B cell (primary cell): ENCODE measurements around the gene GPLD1. TPM values are rescaled to one million over a fixed set of nuclear protein-coding genes. Genes with fewer than 3 reads are reported as not detected.

Experiments
- ATAC-seq: fragments of 200-7000 bp; cut with Tn5 transposase; one replicate; pipeline ENCODE4 v1.10.0; 2021; ENCODE audit warnings: low read depth, mild to moderate bottlenecking, moderate number of reproducible peaks, moderate library complexity
- CTCF ChIA-PET: fragments of 350-600 bp; sonication (Branson Sonifier 250); formaldehyde crosslinking; loops from one replicate; lab custom pipeline; 2021; ENCODE audit warnings: antibody characterized with exemption, inconsistent platforms; lab: Charles Lee
- POLR2A ChIA-PET: fragments of 350-600 bp; sonication (Branson Sonifier 250); formaldehyde crosslinking; loops from one replicate; lab custom pipeline; 2021; ENCODE audit warnings: antibody characterized with exemption; lab: Charles Lee
- DNase-seq: peaks from one replicate; pipeline ENCODE4 v3.0.0; 2013
- H2AFZ ChIP-seq: 2 replicates; pipeline ENCODE4 v1.6.1; 2012; ENCODE audit warnings: mild to moderate bottlenecking, low read depth, low read length; ENCODE audit not compliant: insufficient read depth, poor library complexity, severe bottlenecking
- H3K27ac ChIP-seq, 2 donors: 1 replicate in 1 of 2; 2 replicates in 1 of 2; pipeline ENCODE4 v1.5.1; 2012 to 2013; ENCODE audit warnings: low read length in 2 of 2, mild to moderate bottlenecking in 2 of 2, moderate library complexity in 1 of 2
- H3K27me3 ChIP-seq, 4 experiments: fragments of 200-600 bp in 1 of 4; sonication (generic) in 1 of 4; replicated peaks in 1 of 4; 1 replicate in 2 of 4; 2 replicates in 2 of 4; pipeline versions ENCODE4 v1.6.1 to v1.7.0; 2013 to 2016; ENCODE audit warnings: low read length in 3 of 4, mild to moderate bottlenecking in 2 of 4, mixed read lengths in 1 of 4, moderate library complexity in 1 of 4; ENCODE audit not compliant: insufficient read depth in 4 of 4, control insufficient read depth in 3 of 4; ENCODE audit errors: control extremely low read depth in 1 of 4
- H3K36me3 ChIP-seq, 2 experiments: replicated peaks in 1 of 2; 1 replicate in 1 of 2; 2 replicates in 1 of 2; pipeline versions ENCODE4 v1.6.1 to v1.7.1; 2013; ENCODE audit warnings: low read length in 1 of 2; ENCODE audit not compliant: insufficient read depth in 2 of 2, control insufficient read depth in 1 of 2; ENCODE audit errors: control extremely low read depth in 1 of 2, extremely low read depth in 1 of 2
- H3K4me1 ChIP-seq, 2 donors: fragments of 200-600 bp in 1 of 2; sonication (generic) in 1 of 2; 1 replicate in 1 of 2; 2 replicates in 1 of 2; pipeline versions ENCODE4 v1.5.1 to v1.6.1; 2013 to 2017; ENCODE audit warnings: low read length in 2 of 2; ENCODE audit not compliant: control insufficient read depth in 2 of 2, insufficient read depth in 2 of 2
- H3K4me2 ChIP-seq: replicated peaks from 2 replicates; pipeline ENCODE3; 2012; ENCODE audit warnings: mild to moderate bottlenecking, low read depth, low read length; ENCODE audit not compliant: poor library complexity, severe bottlenecking
- H3K4me3 ChIP-seq, 5 experiments: fragments of 200-600 bp in 1 of 5; sonication (generic) in 1 of 5; 1 replicate in 3 of 5; 2 replicates in 2 of 5; pipeline versions ENCODE4 v1.5.1 to v1.7.0; 2011 to 2016; ENCODE audit warnings: low read length in 4 of 5, mild to moderate bottlenecking in 4 of 5, low read depth in 2 of 5, control low read depth in 1 of 5, moderate library complexity in 1 of 5; ENCODE audit not compliant: insufficient read depth in 1 of 5; ENCODE audit errors: control extremely low read depth in 1 of 5, extremely low read depth in 1 of 5
- H3K79me2 ChIP-seq: fragments of 200-600 bp; sonication (generic); one replicate; pipeline ENCODE4 v1.6.0; 2016; ENCODE audit warnings: low read length; ENCODE audit not compliant: control insufficient read depth, insufficient read depth
- H3K9ac ChIP-seq: fragments of 200-600 bp; sonication (generic); 2 replicates; pipeline ENCODE4 v1.6.1; 2017; ENCODE audit warnings: mild to moderate bottlenecking, low read length, moderate library complexity
- H3K9me3 ChIP-seq, 3 donors: one replicate each; pipeline versions ENCODE4 v1.6.1 to v1.7.1; 2013; ENCODE audit warnings: low read length in 2 of 3; ENCODE audit not compliant: control insufficient read depth in 2 of 3, insufficient read depth in 1 of 3; ENCODE audit errors: control extremely low read depth in 1 of 3
- H4K20me1 ChIP-seq: 2 replicates; pipeline ENCODE4 v1.6.0; 2012; ENCODE audit warnings: mild to moderate bottlenecking, low read length; ENCODE audit not compliant: insufficient read depth, control insufficient read depth, poor library complexity, severe bottlenecking
- H3K27ac Mint-ChIP-seq: one replicate; pipeline ENCODE4 v1.8.0; 2021; ENCODE audit warnings: mixed read lengths
- H3K27me3 Mint-ChIP-seq: one replicate; pipeline ENCODE4 v1.8.0; 2021; ENCODE audit warnings: mixed read lengths
- H3K4me1 Mint-ChIP-seq: one replicate; pipeline ENCODE4 v1.8.0; 2021; ENCODE audit warnings: mixed read lengths
- H3K4me3 Mint-ChIP-seq: one replicate; pipeline ENCODE4 v1.8.0; 2021; ENCODE audit warnings: mixed read lengths
- H3K9me3 Mint-ChIP-seq: one replicate; pipeline ENCODE4 v1.8.0; 2022; ENCODE audit warnings: mixed read lengths; ENCODE audit not compliant: insufficient read depth
- CTCF ChIP-seq: fragments of 200-600 bp; IDR thresholded peaks from one replicate; pipeline ENCODE4 v1.8.0; 2022; ENCODE audit warnings: antibody characterized with exemption, mild to moderate bottlenecking
- EZH2 ChIP-seq: IDR thresholded peaks from 2 replicates; pipeline ENCODE4 v1.6.1; 2012; ENCODE audit warnings: borderline replicate concordance, low read depth, mild to moderate bottlenecking, moderate library complexity, low read length; ENCODE audit not compliant: insufficient read depth, poor library complexity, severe bottlenecking
- WGBS: methylation state at CpG from one replicate; pipeline ENCODE4 v1.1.5; 2013; ENCODE audit warnings: missing lambda C conversion rate; ENCODE audit not compliant: insufficient coverage; 5-methylcytosine and 5-hydroxymethylcytosine counted together
- intact Hi-C: fragments of 100-400 bp; cut with micrococcal nuclease; formaldehyde crosslinking; loops from one replicate; pipeline ENCODE4 v1.10.0; 2022
- polyA plus RNA-seq: library from polyadenylated mRNA; depleted of rRNA; stranded (reverse); fragments of >200 nt; gene quantifications from 2 replicates; pipeline ENCODE4 v1.2.3, GENCODE V29; 2012
- total RNA-seq, 2 donors: library from RNA; stranded (reverse); fragments of 120-200 nt in 1 of 2; gene quantifications; 1 replicate in 1 of 2; 2 replicates in 1 of 2; pipeline versions ENCODE4 v1.2.3 to v1.2.4, GENCODE V29; 2013 to 2022

The GPLD1 gene
- total and polyA plus RNA-seq, 2 donors (not counting 1 experiment from before 2014, with no cell fraction given) = 1.9 to 7.0 TPM

GRCh38 chr6:24492475-24492874 is 3.1 kb upstream of the GPLD1 start:
- Histone ChIP-seq H3K4me3 (no peak overlapping the region), H3K4me2 (no peak overlapping the region), H3K9ac (no peak overlapping the region), H3K27ac (no peak overlapping the region), H3K4me1 (peaks cover 17 to 18% of the 10 kb centered on the region in 2 donors), H3K36me3 (peaks cover 0 to 5% of the 10 kb centered on the region in 2 experiments), H3K9me3 (peaks cover 0 to 5% (median 0%) of the 10 kb centered on the region in 3 donors), H3K79me2 (peaks cover 4% of the 10 kb centered on the region), H2AFZ (no peak overlapping the region), H4K20me1 (no peaks in the 10 kb centered on the region), H3K27me3 (no peaks in the 10 kb centered on the region)
- ChIA-PET POLR2A (no interaction called here), CTCF (interaction anchor here (0.8 to 4.5 kb wide), 3 partner anchors 27 to 89 kb away, joined by 3 to 62 read pairs (median 3); no protein-coding TSS in a partner anchor)
- no peaks in the 10 kb centered on the region for H3K27me3 Mint-ChIP-seq
- no peaks in the 10 kb centered on the region for H3K9me3 Mint-ChIP-seq
- peaks cover 24% of the 10 kb centered on the region for H3K4me1 Mint-ChIP-seq
- intact Hi-C loops = loop anchor here (5.0 kb wide), 1 partner anchor 155 kb away; the partner anchor contains the start of gene KIAA0319
- peak overlapping the region; percentile 23 for H3K4me3 Mint-ChIP-seq
- DNase-seq (no peak), ATAC-seq (no peak)
- peak; percentile 9 for TF ChIP-seq CTCF
- no peak for TF ChIP-seq EZH2
- peak overlapping the region; percentile 56 for H3K27ac Mint-ChIP-seq
- WGBS = 86% methylated on average over 1 of the region's 3 CpGs

GRCh38 chr6:24490948-24491347 is 1.6 kb upstream of the GPLD1 start:
- CTCF ChIA-PET = interaction anchor here (1.2 kb wide), 1 partner anchor 30 kb away, joined by 5 read pairs; no protein-coding TSS in a partner anchor
- Mint-ChIP-seq H3K27ac (no peak overlapping the region), H3K27me3 (no peaks in the 10 kb centered on the region), H3K4me1 (peaks cover 20% of the 10 kb centered on the region), H3K9me3 (no peaks in the 10 kb centered on the region), H3K4me3 (no peak overlapping the region)
- Histone ChIP-seq H3K36me3 (no peaks in the 10 kb centered on the region), H3K4me2 (no peak overlapping the region), H4K20me1 (no peaks in the 10 kb centered on the region), H3K9ac (no peak overlapping the region), H2AFZ (no peak overlapping the region), H3K4me1 (peaks cover 12 to 16% of the 10 kb centered on the region in 2 donors), H3K79me2 (peaks cover 4% of the 10 kb centered on the region), H3K27me3 (no peaks in the 10 kb centered on the region), H3K27ac (no peak overlapping the region), H3K9me3 (no peaks in the 10 kb centered on the region), H3K4me3 (no peak overlapping the region)
- intact Hi-C loops = loop anchor here (5.0 kb wide), 1 partner anchor 156 kb away; the partner anchor contains the start of gene KIAA0319
- DNase-seq = no peak
- POLR2A ChIA-PET = no interaction called here
- ATAC-seq = no peak
- TF ChIP-seq EZH2 = no peak
- TF ChIP-seq CTCF = no peak
- WGBS = 97% methylated on average over 3 of the region's 4 CpGs
